ENCODE data around the gene DCDC1. TPM values are rescaled to one million over a fixed set of nuclear protein-coding genes. Genes with fewer than 3 reads are reported as not detected.
"Not testable (repeated sequence)": the region's sequence is repeated elsewhere in the genome, so short reads cannot be mapped to it uniquely, and the experiment has no call there.

Gene DCDC1
- total RNA-seq, 2 experiments from 2014 or later: 0.13 TPM; not detected in 1

DNA sequence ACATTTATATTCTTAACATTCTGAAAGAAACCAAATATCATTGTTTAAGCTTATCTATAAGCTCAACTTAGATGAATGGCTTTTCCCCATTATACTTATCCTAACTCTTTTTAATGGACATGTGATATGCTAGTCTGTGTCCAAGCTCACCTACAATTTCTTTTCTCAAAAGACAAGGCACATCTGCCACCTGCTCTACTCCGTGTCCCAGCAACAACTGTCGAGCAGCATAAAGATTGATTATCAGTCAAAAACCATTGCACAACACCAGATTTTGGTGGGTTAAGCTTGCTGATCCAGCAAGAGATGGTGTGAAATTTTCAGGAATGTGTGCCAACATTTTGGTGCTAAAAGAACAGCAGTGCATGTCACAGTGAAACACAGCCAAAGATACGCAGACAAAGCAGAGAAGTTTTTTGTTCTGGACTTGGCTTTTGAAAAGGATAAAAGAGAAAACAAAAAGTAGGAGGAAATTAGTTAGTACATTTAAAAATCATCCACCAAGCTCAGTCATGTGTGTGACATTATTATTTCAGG, 65.8 kb downstream of the DCDC1 start:
- BruUV-seq (replicated peaks): no TSS peak
- no peak overlapping the region for H3K4me2 ChIP-seq (ENCODE audit: low read length)
- DNase-seq (ENCODE audit: low spot score): no peak
- no peak overlapping the region for H3K27ac ChIP-seq (ENCODE audit: low read depth, low read length, poor library complexity, severe bottlenecking)
- H3K9me3 ChIP-seq (ENCODE audit: low read length): no peaks in the 10 kb centered on the region
- no peaks in the 10 kb centered on the region for H3K79me2 ChIP-seq (ENCODE audit: insufficient read depth, low read depth, low read length)
- H2AFZ ChIP-seq (ENCODE audit: low read length): no peak overlapping the region
- H3K4me3 ChIP-seq (ENCODE audit: low read depth, low read length, poor library complexity, severe bottlenecking): no peak overlapping the region
- H3K4me1 ChIP-seq (ENCODE audit: insufficient read depth, low read length, poor library complexity, severe bottlenecking): no peaks in the 10 kb centered on the region
- TF ChIP-seq CTCF (conservative IDR thresholded peaks at IDR 0.05; ENCODE audit: low read length): no peak
- TF ChIP-seq EZH2phosphoT487 (IDR thresholded peaks at IDR 0.05; ENCODE audit: borderline replicate concordance, low read depth, low read length): no peak
- no peaks in the 10 kb centered on the region for H3K36me3 ChIP-seq (ENCODE audit: insufficient read depth, low read length)
- no peaks in the 10 kb centered on the region for H3K9me2 ChIP-seq (ENCODE audit: insufficient read depth, low read length)
- CTCF ChIA-PET (ENCODE audit: unreplicated experiment): interaction anchor here (0.6 kb wide), 1 partner anchor 50 kb away, joined by 4 read pairs; no protein-coding TSS in a partner anchor
- H4K20me1 ChIP-seq (ENCODE audit: insufficient read depth, low read length): no peaks in the 10 kb centered on the region
- POLR2A ChIA-PET: interaction anchor here (0.6 kb wide), 1 partner anchor 330 kb away, joined by 5 read pairs; no protein-coding TSS in a partner anchor
- intact Hi-C loops (cut with micrococcal nuclease; ENCODE audit: unreplicated experiment): no loop called here

DNA sequence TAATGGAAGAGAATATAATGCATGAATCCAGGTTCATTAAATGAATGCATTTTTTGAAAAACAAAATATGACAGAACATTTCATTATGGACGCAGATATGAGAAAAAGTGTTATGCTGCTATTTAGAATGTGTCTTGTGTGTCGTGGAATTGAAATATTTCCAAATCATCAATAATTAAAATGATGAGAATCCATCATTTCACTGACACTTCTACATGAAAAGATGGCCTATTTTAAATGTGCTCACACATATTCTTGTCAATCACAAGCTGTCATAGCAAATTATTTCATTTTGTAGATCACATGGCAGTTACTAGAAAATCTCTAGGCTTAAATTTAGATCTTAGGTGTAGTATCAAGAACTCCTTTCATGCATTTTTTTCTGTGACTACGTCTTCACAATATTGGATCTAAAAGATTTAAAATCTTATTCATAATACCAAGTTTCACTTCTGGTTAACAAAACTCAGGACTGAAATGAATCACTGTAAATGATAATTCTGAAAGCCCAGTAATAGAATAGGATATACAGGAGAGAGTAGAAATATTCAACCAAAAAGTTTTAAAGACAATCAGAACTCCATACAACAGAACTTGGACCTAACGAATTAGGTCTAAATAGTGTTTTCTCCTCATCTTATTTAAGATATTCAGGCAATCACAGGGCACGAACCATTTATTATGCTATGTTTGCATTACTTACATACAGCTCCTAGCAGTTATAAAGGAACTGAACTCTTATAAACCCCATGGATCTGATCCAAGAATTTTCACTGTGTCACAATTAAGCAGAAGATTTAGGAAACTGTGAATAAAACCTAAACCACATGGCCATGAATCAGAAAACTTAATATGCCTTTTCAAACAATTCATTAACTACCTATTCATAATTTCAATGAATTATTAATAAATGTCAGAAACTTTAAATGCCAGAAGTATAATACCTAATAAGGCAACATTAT, 67.7 kb downstream of the DCDC1 start:
- ChIA-PET POLR2A (no interaction called here), CTCF (ENCODE audit: unreplicated experiment) (no interaction called here)
- TF ChIP-seq EZH2phosphoT487 (IDR thresholded peaks at IDR 0.05; ENCODE audit: borderline replicate concordance, low read depth, low read length) (no peak), CTCF (conservative IDR thresholded peaks at IDR 0.05; ENCODE audit: low read length) (no peak)
- Histone ChIP-seq H3K36me3 (ENCODE audit: insufficient read depth, low read length) (no peaks in the 10 kb centered on the region), H2AFZ (ENCODE audit: low read length) (no peak overlapping the region), H3K79me2 (ENCODE audit: insufficient read depth, low read depth, low read length) (no peaks in the 10 kb centered on the region), H3K4me2 (ENCODE audit: low read length) (no peak overlapping the region), H3K4me3 (ENCODE audit: low read depth, low read length, poor library complexity, severe bottlenecking) (no peak overlapping the region), H4K20me1 (ENCODE audit: insufficient read depth, low read length) (no peaks in the 10 kb centered on the region), H3K4me1 (ENCODE audit: insufficient read depth, low read length, poor library complexity, severe bottlenecking) (no peaks in the 10 kb centered on the region), H3K27ac (ENCODE audit: low read depth, low read length, poor library complexity, severe bottlenecking) (no peak overlapping the region), H3K9me3 (ENCODE audit: low read length) (no peaks in the 10 kb centered on the region), H3K9me2 (ENCODE audit: insufficient read depth, low read length) (no peaks in the 10 kb centered on the region)
- intact Hi-C loops (cut with micrococcal nuclease; ENCODE audit: unreplicated experiment): no loop called here
- DNase-seq (ENCODE audit: low spot score): no peak
- no TSS peak for BruUV-seq (replicated peaks)

DNA sequence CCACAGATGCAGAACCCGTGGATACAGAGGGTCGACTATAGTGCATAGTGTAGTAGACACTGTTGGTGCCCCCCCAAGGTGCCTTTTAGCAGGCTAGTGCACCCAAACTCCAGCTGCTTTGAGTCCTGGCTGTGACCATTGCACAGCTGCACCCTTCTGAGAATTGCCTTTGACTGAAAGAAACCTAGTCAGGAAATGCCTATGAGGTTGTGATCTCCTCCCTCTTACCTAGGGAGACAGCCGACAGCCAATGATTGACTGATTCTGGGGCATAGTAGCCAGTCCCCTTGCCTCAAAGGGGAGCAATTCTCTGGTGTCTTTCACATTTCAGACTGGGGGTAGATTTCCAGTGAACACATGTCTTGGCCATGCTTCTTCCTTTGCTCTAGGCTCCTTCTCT, 74.2 kb downstream of the DCDC1 start:
- Histone ChIP-seq H3K36me3 (ENCODE audit: insufficient read depth, low read length) (no peaks in the 10 kb centered on the region), H3K9me2 (ENCODE audit: insufficient read depth, low read length) (no peaks in the 10 kb centered on the region), H3K79me2 (ENCODE audit: insufficient read depth, low read depth, low read length) (no peaks in the 10 kb centered on the region), H3K9me3 (ENCODE audit: low read length) (no peaks in the 10 kb centered on the region), H3K4me2 (ENCODE audit: low read length) (no peak overlapping the region), H2AFZ (ENCODE audit: low read length) (no peak overlapping the region), H3K4me1 (ENCODE audit: insufficient read depth, low read length, poor library complexity, severe bottlenecking) (no peaks in the 10 kb centered on the region), H3K4me3 (ENCODE audit: low read depth, low read length, poor library complexity, severe bottlenecking) (no peak overlapping the region), H4K20me1 (ENCODE audit: insufficient read depth, low read length) (no peaks in the 10 kb centered on the region), H3K27ac (ENCODE audit: low read depth, low read length, poor library complexity, severe bottlenecking) (no peak overlapping the region)
- ChIA-PET POLR2A (no interaction called here), CTCF (ENCODE audit: unreplicated experiment) (no interaction called here)
- no TSS peak for BruUV-seq (replicated peaks)
- DNase-seq (ENCODE audit: low spot score): no peak
- TF ChIP-seq CTCF (conservative IDR thresholded peaks at IDR 0.05; ENCODE audit: low read length): no peak
- TF ChIP-seq EZH2phosphoT487 (IDR thresholded peaks at IDR 0.05; ENCODE audit: borderline replicate concordance, low read depth, low read length): no peak
- intact Hi-C loops (cut with micrococcal nuclease; ENCODE audit: unreplicated experiment): no loop called here

- DNase-seq (ENCODE audit: low spot score); H3K9me2 ChIP-seq (ENCODE audit: insufficient read depth, low read length); H2AFZ ChIP-seq (ENCODE audit: low read length); BruUV-seq (replicated peaks); H3K9me3 ChIP-seq (ENCODE audit: low read length); H3K79me2 ChIP-seq (ENCODE audit: insufficient read depth, low read depth, low read length); intact Hi-C loops (cut with micrococcal nuclease; ENCODE audit: unreplicated experiment); POLR2A ChIA-PET; H3K36me3 ChIP-seq (ENCODE audit: insufficient read depth, low read length); H4K20me1 ChIP-seq (ENCODE audit: insufficient read depth, low read length); H3K27ac ChIP-seq (ENCODE audit: low read depth, low read length, poor library complexity, severe bottlenecking); H3K4me1 ChIP-seq (ENCODE audit: insufficient read depth, low read length, poor library complexity, severe bottlenecking); H3K4me3 ChIP-seq (ENCODE audit: low read depth, low read length, poor library complexity, severe bottlenecking); H3K4me2 ChIP-seq (ENCODE audit: low read length); CTCF ChIA-PET (ENCODE audit: unreplicated experiment): not testable (repeated sequence)
Measured at GRCh38 chr11:31273527-31273926, 96.0 kb downstream of the DCDC1 start.
